ENCODE results near the gene PTPRN2. TPM values are rescaled to one million over a fixed set of nuclear protein-coding genes. Genes with fewer than 3 reads are reported as not detected.
A peak's percentile ranks its signal among the peaks of the same experiment; 100 is the strongest.

The PTPRN2 gene
- total RNA-seq, 1 donor from 2014 or later, result 0.41 TPM

DNA sequence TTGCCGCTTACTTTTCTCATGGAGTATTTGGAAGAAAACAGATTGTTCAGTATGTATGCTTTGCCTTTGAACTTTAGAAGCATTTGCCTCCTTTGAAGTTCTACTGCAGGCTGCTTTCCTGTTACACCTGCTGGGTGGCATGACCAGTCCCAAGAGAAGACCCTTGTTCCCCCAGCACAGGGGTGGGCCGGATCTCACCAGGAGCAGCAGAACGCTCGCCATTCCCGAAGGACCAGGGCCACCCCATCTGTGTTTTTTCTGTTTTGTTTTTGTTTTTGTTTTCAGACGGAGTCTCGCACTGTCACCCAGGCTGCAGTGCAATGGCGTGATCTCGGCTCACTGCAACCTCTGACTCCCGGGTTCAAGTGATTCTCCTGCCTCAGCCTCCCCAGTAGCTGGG lies 493.6 kb downstream of the PTPRN2 start:
- intact Hi-C loops (cut with micrococcal nuclease), result no loop called here
- H3K36me3 Mint-ChIP-seq (ENCODE audit: low read depth), result no peaks in the 10 kb centered on the region
- no peak overlapping the region for H3K4me3 Mint-ChIP-seq
- H3K27me3 Mint-ChIP-seq (ENCODE audit: insufficient read depth), result no peaks in the 10 kb centered on the region
- no peak overlapping the region for H3K27ac Mint-ChIP-seq
- H3K9me3 Mint-ChIP-seq, result peaks cover 4% of the 10 kb centered on the region
- no peaks in the 10 kb centered on the region for H3K4me1 Mint-ChIP-seq (ENCODE audit: low read depth)
- no peak for DNase-seq (ENCODE audit: low spot score)

DNA sequence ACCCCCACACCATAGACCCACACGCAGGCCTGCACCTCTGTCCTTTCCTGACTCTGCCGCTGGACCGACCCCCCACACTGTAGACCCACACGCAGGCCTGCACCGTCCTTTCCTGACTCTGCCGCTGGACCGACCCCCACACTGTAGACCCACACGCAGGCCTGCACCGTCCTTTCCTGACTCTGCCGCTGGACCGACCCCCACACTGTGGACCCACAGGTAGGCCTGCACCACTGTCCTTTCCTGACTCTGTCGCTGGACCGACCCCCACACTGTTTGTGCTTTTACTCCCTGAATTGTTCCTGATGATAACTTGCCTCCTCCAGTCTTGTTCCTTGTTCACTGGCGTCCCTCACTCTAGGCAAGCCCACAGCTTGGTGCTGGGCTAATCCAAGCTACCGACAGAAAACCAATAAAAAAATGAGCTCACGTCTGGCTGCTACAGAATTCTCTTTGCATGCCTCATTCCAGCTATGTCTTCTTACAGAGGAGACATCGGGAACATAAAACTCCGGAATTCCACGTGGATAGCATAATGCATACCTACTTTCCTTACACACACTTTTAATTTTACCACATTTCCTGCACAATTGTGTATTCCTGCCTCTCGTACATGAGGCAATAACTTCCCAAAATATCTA lies 494.3 kb downstream of the PTPRN2 start:
- H3K36me3 Mint-ChIP-seq (ENCODE audit: low read depth), result no peaks in the 10 kb centered on the region
- no peak for DNase-seq (ENCODE audit: low spot score)
- H3K4me3 Mint-ChIP-seq, result no peak overlapping the region
- H3K9me3 Mint-ChIP-seq, result peaks cover 4% of the 10 kb centered on the region
- H3K27me3 Mint-ChIP-seq (ENCODE audit: insufficient read depth), result no peaks in the 10 kb centered on the region
- no peak overlapping the region for H3K27ac Mint-ChIP-seq
- H3K4me1 Mint-ChIP-seq (ENCODE audit: low read depth), result no peaks in the 10 kb centered on the region
- intact Hi-C loops (cut with micrococcal nuclease), result no loop called here

DNA sequence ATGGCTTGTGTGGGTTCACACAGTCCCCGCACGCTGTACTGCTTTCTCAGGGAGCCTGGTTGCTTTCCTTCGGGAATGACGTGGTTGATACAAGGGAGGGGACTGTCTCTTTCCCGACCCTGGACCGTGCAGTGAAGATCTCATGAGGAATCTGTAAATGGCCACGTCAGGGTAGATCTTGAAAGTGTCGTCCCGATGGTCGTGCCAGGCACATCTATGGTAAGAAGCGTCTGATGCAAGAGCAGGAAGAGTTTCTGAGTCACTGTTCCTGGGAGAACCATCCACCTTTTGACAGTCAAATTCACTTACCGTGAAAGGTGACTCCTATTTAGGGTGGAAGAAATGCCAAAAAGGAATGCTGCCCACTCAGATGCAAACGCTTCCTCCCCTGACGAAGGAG lies 500.4 kb downstream of the PTPRN2 start:
- no peaks in the 10 kb centered on the region for H3K27me3 Mint-ChIP-seq (ENCODE audit: insufficient read depth)
- no peak for DNase-seq (ENCODE audit: low spot score)
- H3K4me3 Mint-ChIP-seq, result no peak overlapping the region
- H3K27ac Mint-ChIP-seq, result no peak overlapping the region
- intact Hi-C loops (cut with micrococcal nuclease), result no loop called here
- no peaks in the 10 kb centered on the region for H3K36me3 Mint-ChIP-seq (ENCODE audit: low read depth)
- no peaks in the 10 kb centered on the region for H3K4me1 Mint-ChIP-seq (ENCODE audit: low read depth)
- peaks cover 24% of the 10 kb centered on the region for H3K9me3 Mint-ChIP-seq

DNA sequence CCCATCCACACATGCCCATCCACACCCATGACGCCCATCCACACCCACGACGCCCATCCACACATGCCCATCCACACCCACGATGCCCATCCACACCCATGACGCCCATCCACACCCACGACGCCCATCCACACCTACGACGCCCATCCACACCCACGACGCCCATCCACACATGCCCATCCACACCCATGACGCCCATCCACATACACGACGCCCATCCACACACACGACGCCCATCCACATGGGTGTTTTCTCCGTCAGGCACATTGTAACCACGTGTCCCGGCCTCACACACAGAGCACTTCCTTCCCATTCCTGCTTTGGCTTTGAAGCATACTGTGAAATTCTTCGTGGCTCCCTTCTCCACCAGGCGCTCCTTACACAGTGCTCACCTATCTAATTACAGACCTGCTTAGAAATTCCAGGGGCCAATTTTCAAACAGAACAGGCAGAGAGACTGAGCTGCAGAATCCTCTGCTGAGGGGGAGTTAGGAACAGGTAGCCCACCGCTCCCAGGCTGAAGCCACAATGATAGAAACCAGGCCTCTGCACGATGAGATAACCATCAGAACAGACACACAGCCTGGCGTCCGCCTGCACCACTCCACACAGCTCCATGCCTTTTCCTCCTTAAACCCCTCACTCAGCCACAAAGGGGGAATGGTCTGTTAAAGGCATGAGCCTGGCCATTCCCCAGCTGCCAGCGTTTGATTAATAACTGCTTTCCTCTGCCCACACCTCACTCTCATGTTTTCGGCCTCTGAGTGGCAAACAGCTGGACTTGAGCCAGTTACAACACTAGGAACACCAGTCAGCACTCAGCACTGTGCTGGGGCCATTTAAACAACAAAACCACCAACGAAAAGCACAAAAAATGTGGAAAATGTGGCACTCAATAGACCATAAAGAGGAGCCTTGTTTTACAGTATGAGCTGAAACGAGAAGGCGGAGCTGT lies 501.6 kb downstream of the PTPRN2 start:
- H3K4me1 Mint-ChIP-seq (ENCODE audit: low read depth), result no peaks in the 10 kb centered on the region
- intact Hi-C loops (cut with micrococcal nuclease), result no loop called here
- no peak overlapping the region for H3K27ac Mint-ChIP-seq
- no peak for DNase-seq (ENCODE audit: low spot score)
- no peaks in the 10 kb centered on the region for H3K36me3 Mint-ChIP-seq (ENCODE audit: low read depth)
- no peaks in the 10 kb centered on the region for H3K27me3 Mint-ChIP-seq (ENCODE audit: insufficient read depth)
- H3K9me3 Mint-ChIP-seq, result peaks cover 24% of the 10 kb centered on the region
- no peak overlapping the region for H3K4me3 Mint-ChIP-seq

DNA sequence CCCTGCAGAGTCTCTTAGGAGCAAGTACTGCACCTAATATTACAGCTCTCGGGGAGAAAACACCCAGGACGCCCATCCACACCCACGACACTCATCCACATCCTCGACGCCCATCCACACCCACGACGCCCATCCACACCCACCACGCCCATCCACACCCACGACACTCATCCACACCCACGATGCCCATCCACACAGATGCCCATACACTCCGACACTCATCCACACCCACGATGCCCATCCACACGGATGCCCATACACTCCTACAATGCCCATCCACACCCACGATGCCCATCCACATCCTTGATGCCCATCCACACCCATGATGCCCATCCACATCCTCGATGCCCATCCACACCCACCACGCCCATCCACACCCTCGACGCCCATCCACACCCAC lies 503.1 kb downstream of the PTPRN2 start:
- no peaks in the 10 kb centered on the region for H3K27me3 Mint-ChIP-seq (ENCODE audit: insufficient read depth)
- no peak overlapping the region for H3K4me3 Mint-ChIP-seq
- intact Hi-C loops (cut with micrococcal nuclease), result no loop called here
- DNase-seq (ENCODE audit: low spot score), result no peak
- peak overlapping the region; percentile 46 for H3K27ac Mint-ChIP-seq
- peaks cover 24% of the 10 kb centered on the region for H3K9me3 Mint-ChIP-seq
- H3K4me1 Mint-ChIP-seq (ENCODE audit: low read depth), result no peaks in the 10 kb centered on the region
- no peaks in the 10 kb centered on the region for H3K36me3 Mint-ChIP-seq (ENCODE audit: low read depth)

DNA sequence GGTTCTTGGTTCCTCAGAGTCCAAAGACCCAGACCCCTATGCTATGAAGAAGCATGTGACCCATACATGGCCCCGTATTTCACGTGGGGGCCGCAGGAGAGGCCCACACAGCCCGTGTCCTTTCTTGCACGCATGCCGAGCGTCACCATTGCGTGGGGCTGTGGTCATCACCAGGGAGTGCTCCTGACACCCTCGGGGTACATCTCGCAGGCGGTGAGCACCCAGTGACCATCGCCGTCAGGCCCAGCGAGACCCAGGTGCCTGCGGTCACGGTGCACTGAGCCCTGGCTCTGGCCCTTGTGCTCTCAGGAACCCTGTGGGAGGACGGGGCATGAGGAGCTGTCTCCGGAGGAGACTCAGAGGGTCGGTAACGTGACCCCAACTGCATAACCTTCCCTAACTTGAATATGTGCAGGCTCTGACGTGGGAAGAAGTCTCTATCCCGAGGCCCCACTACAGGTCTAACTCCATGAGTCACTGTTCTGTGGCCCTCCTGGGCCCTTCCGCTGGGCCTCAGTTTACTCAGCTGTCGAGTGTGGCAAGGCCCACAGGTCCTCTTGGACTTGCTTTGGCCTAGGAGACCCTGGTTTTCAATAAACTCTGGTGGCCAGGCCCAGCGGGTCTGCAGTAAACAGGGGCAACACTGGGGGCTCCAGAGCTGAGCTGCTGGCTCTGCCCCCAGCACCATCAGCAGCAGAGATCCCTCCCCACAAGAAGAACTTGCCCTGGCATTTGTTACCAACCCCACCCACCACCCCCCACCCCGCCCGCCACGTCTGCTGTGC lies 503.9 kb downstream of the PTPRN2 start:
- intact Hi-C loops (cut with micrococcal nuclease), result no loop called here
- no peak overlapping the region for H3K4me3 Mint-ChIP-seq
- H3K27me3 Mint-ChIP-seq (ENCODE audit: insufficient read depth), result no peaks in the 10 kb centered on the region
- H3K9me3 Mint-ChIP-seq, result peaks cover 24% of the 10 kb centered on the region
- H3K4me1 Mint-ChIP-seq (ENCODE audit: low read depth), result no peaks in the 10 kb centered on the region
- H3K36me3 Mint-ChIP-seq (ENCODE audit: low read depth), result no peaks in the 10 kb centered on the region
- no peak for DNase-seq (ENCODE audit: low spot score)
- H3K27ac Mint-ChIP-seq, result no peak overlapping the region

DNA sequence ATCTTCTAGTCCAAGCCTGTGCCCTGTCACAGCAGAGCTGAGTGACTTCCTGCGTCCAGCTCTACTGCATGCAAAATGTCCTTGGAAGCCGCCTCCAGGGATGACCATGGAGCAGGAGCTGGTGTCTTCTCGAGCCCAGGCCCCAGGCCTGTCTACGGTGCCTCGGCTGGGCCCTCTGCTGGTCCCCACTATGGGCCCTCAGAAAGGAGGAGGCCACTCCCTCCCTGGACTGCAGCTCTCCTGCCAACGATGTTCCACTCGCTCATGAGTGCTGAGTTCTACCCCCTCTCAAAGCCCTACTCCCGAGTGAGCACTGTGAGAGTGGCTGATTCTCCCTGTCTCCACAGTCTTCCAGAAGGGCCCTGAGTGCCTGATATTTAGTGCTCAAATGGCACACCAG lies 504.9 kb downstream of the PTPRN2 start:
- intact Hi-C loops (cut with micrococcal nuclease), result no loop called here
- Mint-ChIP-seq H3K4me3 (no peak overlapping the region), H3K27me3 (ENCODE audit: insufficient read depth) (no peaks in the 10 kb centered on the region), H3K27ac (no peak overlapping the region), H3K36me3 (ENCODE audit: low read depth) (no peaks in the 10 kb centered on the region), H3K4me1 (ENCODE audit: low read depth) (no peaks in the 10 kb centered on the region), H3K9me3 (peaks cover 24% of the 10 kb centered on the region)
- no peak for DNase-seq (ENCODE audit: low spot score)

DNA sequence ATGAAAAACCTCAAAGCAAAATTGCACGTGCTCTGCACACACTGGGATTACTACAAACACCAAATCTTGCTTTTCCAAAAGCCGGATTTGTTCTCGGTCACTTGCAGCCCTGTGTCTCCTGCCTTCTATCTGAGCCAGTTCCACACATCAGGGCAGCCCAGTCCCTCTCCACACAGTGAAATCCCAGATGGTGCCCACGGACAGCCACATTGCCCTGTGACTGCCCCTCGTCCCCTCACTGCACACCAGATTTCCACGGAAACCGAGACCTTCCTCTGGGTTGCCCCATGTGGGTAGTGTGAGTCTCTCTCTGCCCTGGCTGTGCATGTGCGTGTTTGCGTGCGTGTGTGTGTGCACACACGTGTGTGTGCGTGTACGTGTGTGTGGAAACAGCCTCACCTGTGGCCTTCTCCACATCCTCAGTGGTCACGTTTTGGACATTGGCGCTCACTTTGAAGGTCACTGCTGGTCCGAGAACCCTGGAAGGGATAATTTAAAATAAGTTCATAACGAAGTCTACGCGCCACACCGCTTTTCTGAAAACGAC lies 506.7 kb downstream of the PTPRN2 start:
- no peaks in the 10 kb centered on the region for H3K36me3 Mint-ChIP-seq (ENCODE audit: low read depth)
- H3K27me3 Mint-ChIP-seq (ENCODE audit: insufficient read depth), result no peaks in the 10 kb centered on the region

DNA sequence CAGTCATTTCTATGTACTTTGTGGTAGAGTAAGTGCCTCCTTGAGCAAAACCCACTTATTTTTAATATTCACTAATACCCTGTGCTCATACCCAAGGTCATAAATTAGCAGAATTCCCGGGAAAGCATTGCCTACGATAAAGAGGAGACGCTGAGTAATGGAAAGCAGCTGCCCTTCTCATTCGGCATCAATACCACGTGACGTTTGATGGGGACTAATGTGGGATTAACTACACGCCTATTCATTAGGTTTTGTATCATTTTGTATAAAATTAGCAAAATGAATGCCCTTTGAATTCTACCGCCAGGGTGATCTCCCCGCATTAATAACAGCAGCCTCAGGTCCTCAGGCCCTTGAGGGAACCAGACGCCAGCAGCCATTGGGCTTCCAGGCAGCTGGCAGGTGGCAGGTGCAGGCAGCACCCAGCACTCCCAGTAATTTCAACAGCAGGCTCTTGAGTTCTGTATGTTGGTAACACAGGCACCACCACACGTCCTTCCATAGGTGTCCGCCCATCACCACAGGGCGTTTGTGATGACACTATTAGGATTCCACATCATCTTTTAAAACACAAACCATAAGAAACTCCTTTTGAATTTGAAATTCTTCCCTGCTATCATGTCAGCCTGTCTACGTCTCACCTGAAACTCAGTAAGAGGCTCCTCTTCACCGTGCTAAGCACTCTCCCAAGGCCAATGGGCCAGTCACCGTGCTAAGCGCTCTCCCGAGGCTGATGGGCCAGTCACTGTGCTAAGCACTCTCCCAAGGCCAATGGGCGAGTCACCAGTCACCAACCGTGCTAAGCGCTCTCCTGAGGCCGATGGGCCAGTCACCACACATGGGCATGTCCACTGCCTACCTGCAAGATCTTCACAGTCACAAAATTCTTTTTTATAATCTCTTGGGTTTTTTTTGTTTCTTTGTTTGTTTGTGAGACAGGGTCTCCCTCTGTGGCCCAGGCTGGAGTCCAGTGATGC lies 509.4 kb downstream of the PTPRN2 start:
- Mint-ChIP-seq H3K27ac (no peak overlapping the region), H3K4me1 (ENCODE audit: low read depth) (no peaks in the 10 kb centered on the region), H3K4me3 (no peak overlapping the region), H3K36me3 (ENCODE audit: low read depth) (no peaks in the 10 kb centered on the region), H3K27me3 (ENCODE audit: insufficient read depth) (no peaks in the 10 kb centered on the region), H3K9me3 (peaks cover 4% of the 10 kb centered on the region)
- DNase-seq (ENCODE audit: low spot score), result no peak
- intact Hi-C loops (cut with micrococcal nuclease), result no loop called here

More for the DNA sequence above, 506.7 kb downstream of the PTPRN2 start:
- Mint-ChIP-seq H3K4me3 (no peak overlapping the region), H3K27ac (no peak overlapping the region), H3K4me1 (ENCODE audit: low read depth) (no peaks in the 10 kb centered on the region), H3K9me3 (peaks cover 14% of the 10 kb centered on the region)
- no peak for DNase-seq (ENCODE audit: low spot score)
- intact Hi-C loops (cut with micrococcal nuclease), result no loop called here

DNA sequence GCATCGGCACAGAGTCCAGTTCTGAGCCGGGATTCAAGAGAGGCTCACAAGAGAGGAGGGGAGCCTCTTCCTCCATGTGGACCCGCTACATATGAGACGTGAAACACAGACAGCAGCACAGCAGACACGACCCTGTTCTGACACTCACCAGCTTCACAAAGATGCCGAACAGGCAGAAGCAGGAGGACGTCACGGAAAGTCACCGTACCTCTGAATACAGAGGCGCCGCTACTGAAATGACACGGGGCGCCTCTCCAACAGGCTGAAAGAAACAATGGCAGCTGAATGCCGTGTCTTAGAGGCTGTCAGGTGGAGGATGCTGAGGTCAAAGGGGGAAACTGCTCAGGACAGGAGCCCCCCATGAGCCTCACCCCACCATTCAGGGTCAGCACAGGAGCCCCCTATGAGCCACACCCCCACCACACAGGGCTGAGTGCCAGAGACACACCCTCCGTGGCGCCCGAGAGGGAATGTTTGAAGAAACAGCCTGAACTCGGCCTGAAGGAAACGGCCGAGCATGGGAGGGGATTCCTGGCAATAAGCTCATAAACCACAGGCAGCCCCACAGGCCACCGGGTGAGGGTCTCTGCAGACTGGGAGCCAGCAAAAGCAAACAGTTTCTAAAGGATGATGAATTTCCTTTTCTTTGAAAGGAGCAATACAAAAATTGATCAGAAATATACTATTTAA lies 510.3 kb downstream of the PTPRN2 start:
- Mint-ChIP-seq H3K36me3 (ENCODE audit: low read depth) (no peaks in the 10 kb centered on the region), H3K27ac (no peak overlapping the region), H3K27me3 (ENCODE audit: insufficient read depth) (no peaks in the 10 kb centered on the region), H3K9me3 (no peaks in the 10 kb centered on the region), H3K4me3 (no peak overlapping the region), H3K4me1 (ENCODE audit: low read depth) (no peaks in the 10 kb centered on the region)
- intact Hi-C loops (cut with micrococcal nuclease), result no loop called here
- no peak for DNase-seq (ENCODE audit: low spot score)

DNA sequence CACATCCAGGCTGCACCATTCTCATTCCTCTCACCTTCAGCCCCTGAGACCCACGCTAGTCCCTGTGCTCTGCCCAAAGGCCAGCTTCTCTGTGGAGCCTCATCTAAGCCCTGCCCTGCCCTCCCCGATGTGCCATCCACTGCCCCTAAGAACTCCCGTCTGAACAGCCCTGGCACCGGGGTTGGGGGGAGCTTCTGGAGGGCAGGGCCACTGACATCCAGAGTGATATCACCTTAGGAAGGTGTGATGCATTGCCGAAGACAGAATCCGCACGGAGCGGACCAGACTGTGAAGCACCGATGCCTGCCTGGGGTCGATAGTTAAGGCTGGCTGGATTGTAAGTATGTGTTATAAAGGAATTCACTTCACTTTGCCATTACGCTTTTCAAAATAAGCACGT lies 511.0 kb downstream of the PTPRN2 start:
- Mint-ChIP-seq H3K27me3 (ENCODE audit: insufficient read depth) (no peaks in the 10 kb centered on the region), H3K27ac (no peak overlapping the region), H3K4me3 (no peak overlapping the region), H3K4me1 (ENCODE audit: low read depth) (no peaks in the 10 kb centered on the region), H3K9me3 (no peaks in the 10 kb centered on the region), H3K36me3 (ENCODE audit: low read depth) (no peaks in the 10 kb centered on the region)
- DNase-seq (ENCODE audit: low spot score), result no peak
- intact Hi-C loops (cut with micrococcal nuclease), result no loop called here

Data from activated T-helper 1 cell treated with anti-CD3 and anti-CD28 coated beads, Interleukin-12 subunit alpha, Interleukin-12 subunit beta, Interleukin-2, Interleukin-4 antibody, amounts not matched to agents 30 ng/mL and 10 ng/mL and 1 ng/mL, durations not matched to agents 14 hours and 24 hours and 36 hours (primary cell).